ENCODE results near the gene BRINP1.

GRCh38 chr9:119369680-119370366 lies 588 bp upstream of the BRINP1 start:
- TF ChIP-seq RAD21 (IDR thresholded peaks at IDR 0.05; ENCODE audit: low read depth) = no peak
- no peak for TF ChIP-seq EP300 (IDR thresholded peaks at IDR 0.05; ENCODE audit: borderline replicate concordance)
- TF ChIP-seq TEAD4 (IDR thresholded peaks at IDR 0.05) = no peak
- TF ChIP-seq, protein P1, sequence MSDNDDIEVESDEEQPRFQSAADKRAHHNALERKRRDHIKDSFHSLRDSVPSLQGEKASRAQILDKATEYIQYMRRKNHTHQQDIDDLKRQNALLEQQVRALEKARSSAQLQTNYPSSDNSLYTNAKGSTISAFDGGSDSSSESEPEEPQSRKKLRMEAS (IDR thresholded peaks at IDR 0.05) = no peak
- no peak for TF ChIP-seq EGR1 (IDR thresholded peaks at IDR 0.05)
- TF ChIP-seq TCF12 (IDR thresholded peaks at IDR 0.05; ENCODE audit: low read depth) = no peak
- TF ChIP-seq FOXM1 (IDR thresholded peaks at IDR 0.05; ENCODE audit: borderline replicate concordance, low read depth) = no peak
- no peak for TF ChIP-seq REST (IDR thresholded peaks at IDR 0.05; ENCODE audit: low read depth)
- no peak for TF ChIP-seq CREB1 (IDR thresholded peaks at IDR 0.05; ENCODE audit: low read depth)
- no peak for TF ChIP-seq TAF1 (IDR thresholded peaks at IDR 0.05; ENCODE audit: low read depth)
